ENCODE results near the gene C20orf141.

C20orf141 gene

GRCh38 chr20:2815242-2815900 lies 584 bp downstream of the C20orf141 start:
- DNase-seq (ENCODE audit: low read depth): no peak
- TF ChIP-seq, protein P1, sequence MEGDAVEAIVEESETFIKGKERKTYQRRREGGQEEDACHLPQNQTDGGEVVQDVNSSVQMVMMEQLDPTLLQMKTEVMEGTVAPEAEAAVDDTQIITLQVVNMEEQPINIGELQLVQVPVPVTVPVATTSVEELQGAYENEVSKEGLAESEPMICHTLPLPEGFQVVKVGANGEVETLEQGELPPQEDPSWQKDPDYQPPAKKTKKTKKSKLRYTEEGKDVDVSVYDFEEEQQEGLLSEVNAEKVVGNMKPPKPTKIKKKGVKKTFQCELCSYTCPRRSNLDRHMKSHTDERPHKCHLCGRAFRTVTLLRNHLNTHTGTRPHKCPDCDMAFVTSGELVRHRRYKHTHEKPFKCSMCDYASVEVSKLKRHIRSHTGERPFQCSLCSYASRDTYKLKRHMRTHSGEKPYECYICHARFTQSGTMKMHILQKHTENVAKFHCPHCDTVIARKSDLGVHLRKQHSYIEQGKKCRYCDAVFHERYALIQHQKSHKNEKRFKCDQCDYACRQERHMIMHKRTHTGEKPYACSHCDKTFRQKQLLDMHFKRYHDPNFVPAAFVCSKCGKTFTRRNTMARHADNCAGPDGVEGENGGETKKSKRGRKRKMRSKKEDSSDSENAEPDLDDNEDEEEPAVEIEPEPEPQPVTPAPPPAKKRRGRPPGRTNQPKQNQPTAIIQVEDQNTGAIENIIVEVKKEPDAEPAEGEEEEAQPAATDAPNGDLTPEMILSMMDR (conservative IDR thresholded peaks at IDR 0.05; ENCODE audit: low read depth, low read length): no peak
- H3K4me3 ChIP-seq (ENCODE audit: low read length): no peak overlapping the region

GRCh38 chr20:2816030-2816582 lies 1.3 kb downstream of the C20orf141 start, which contains the start of gene TMEM239:
TSS of gene TMEM239 (plus strand) at chr20:2816364. CDS start at chr20:2816555, 191 bp downstream.
- TF ChIP-seq, protein P1 (conservative IDR thresholded peaks at IDR 0.05; ENCODE audit: low read depth, low read length): no peak
- no peak within 1 kb of the TSS for H3K4me3 ChIP-seq (ENCODE audit: low read length)
- DNase-seq (ENCODE audit: low read depth): no peak

GRCh38 chr20:2816583-2817340 lies 2.0 kb downstream of the C20orf141 start:
- TF ChIP-seq, protein P1 (conservative IDR thresholded peaks at IDR 0.05; ENCODE audit: low read depth, low read length): peak; percentile 10
- H3K4me3 ChIP-seq (ENCODE audit: low read length): no peak overlapping the region
- DNase-seq (ENCODE audit: low read depth): no peak

GRCh38 chr20:2817341-2817726 lies 2.5 kb downstream of the C20orf141 start:
- no peak overlapping the region for H3K4me3 ChIP-seq (ENCODE audit: low read length)
- DNase-seq (ENCODE audit: low read depth): no peak
- TF ChIP-seq, protein P1 (conservative IDR thresholded peaks at IDR 0.05; ENCODE audit: low read depth, low read length): no peak

DNA sequence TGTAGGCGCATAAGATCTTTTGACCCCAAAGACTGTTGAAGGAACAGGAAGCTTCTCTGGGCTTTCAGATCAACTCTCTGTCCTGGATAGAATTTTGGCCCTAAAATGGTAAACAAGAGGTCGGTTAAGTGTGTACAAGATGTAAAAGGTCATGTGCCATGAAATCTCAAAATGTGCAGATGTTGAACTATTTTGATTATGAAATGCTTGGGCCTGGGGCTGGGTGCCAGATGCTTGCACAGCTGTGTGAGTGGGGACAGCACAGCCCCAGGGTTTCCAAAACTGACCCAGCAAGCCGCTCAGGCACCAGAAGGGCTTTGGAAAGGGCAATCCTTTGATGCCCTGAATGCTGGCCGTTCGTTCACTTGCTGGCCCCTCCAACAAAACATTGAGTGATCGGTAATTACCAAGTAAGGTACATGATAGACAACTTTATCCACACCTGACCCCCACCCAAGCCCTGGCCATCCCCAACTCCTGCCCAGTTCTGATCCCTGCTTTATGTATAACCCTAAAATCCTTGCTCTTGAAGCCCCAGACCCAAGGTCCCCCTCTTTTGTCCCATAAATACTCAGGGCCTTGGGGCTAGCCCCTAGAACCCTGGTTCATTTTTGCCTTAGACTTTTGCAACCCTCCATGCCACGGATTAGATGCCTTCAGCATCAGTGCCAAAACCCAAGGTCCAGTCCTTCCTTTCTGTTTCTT lies 3.3 kb downstream of the C20orf141 start:
- TF ChIP-seq, protein P1 (conservative IDR thresholded peaks at IDR 0.05; ENCODE audit: low read depth, low read length): no peak
- H3K4me3 ChIP-seq (ENCODE audit: low read length): no peak overlapping the region
- DNase-seq (ENCODE audit: low read depth): no peak

- H3K4me3 ChIP-seq (ENCODE audit: low read length): no peak overlapping the region
- no peak for DNase-seq (ENCODE audit: low read depth)
- TF ChIP-seq, protein P1 (conservative IDR thresholded peaks at IDR 0.05; ENCODE audit: low read depth, low read length): no peak
Measured at GRCh38 chr20:2820084-2820895, 5.5 kb downstream of the C20orf141 start.

All from retinal pigment epithelial cell (primary cell).